ENCODE results near the gene RARA.
"Not testable (repeated sequence)": the region's sequence is repeated elsewhere in the genome, so short reads cannot be mapped to it uniquely, and the experiment has no call there.

Gene RARA

DNA sequence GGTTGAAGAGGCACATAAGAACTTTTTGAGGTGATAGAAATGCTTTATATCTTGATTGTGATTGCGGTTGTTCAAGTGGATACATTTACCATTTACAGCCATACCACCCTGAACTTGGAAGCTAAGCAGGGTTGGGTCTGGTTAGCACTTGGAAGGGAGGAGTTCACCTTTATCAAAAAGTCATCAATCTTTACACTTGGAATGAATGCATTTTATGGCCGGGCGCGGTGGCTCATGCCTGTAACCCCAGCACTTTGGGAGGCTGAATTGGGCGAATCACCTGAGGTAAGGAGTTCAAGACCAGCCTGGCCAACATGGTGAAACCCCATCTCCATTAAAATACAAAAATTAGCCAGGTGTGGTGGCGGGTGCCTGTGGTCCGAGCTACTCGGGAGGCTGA lies 65.0 kb downstream of the RARA start:
- in situ Hi-C loops (cut with MboI; ENCODE audit: low sequenced_read_pairs) = no loop called here

DNA sequence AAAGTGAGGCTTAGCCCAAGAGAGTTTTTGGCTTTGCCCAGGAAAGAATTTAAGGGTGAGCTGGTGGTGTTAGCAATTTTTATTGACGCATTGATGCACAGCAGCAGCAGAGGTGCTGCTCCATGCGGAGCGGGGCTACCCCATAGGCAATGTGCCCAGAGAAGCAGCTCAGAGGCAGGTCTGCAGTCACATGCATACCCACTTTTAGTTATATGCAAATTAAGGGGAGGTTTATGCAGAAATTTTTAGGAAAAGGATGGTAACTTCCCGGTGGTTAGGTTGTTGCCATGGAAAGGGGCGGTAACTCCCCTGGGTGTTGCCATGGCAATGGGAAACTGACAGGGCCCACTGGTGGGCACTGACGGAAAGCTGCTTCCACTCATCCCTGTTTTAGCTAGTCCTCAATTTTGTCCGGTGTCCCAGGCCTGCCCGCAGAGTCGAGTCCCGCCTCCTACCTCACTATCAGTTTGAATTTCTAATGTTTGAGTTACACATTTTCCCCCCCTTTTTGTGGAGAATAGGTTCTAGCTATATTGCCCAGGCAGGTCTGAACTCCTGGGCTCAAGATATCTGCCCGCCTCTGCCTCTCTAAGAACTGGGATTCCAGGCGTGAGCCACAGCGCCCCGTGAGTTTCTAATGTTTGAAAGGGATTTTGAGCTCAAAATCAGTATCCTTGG lies 66.0 kb downstream of the RARA start:
- in situ Hi-C loops (cut with MboI; ENCODE audit: low sequenced_read_pairs) = no loop called here

DNA sequence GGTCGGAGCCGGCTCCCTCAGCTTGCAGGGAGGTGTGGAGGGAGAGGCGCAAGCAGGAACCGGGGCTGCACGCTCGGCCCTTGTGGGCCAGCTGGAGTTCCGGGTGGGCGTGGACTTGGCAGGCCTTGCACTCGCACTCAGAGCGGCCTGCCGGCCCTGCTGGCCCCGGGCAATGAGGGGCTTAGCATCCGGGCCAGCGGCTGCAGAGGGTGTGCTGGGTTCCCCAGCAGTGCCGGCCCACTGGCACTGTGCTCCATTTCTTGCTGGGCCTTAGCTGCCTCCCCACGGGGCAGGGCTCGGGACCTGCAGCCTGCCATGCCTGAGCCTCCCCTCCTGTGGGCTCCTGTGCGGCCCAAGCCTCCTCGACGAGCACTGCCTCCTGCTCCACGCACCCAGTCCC lies 66.8 kb downstream of the RARA start:
- in situ Hi-C loops (cut with MboI; ENCODE audit: low sequenced_read_pairs) = not testable (repeated sequence)

DNA sequence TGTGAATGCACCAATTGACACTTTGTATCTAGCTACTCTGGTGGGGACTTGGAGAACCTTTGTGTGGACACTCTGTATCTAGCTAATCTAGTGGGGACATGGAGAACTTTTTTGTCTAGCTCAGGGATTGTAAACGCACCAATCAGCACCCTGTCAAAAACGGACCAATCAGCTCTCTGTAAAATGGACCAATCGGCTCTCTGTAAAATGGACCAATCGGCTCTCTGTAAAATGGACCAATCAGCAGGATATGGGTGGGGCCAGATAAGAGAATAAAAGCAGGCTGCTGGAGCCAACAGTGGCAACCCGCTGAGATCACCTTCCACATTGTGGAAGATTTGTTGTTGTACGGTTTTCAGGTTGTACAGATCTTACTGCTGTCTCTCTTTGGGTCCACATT lies 67.6 kb downstream of the RARA start:
- in situ Hi-C loops (cut with MboI; ENCODE audit: low sequenced_read_pairs) = not testable (repeated sequence)

DNA sequence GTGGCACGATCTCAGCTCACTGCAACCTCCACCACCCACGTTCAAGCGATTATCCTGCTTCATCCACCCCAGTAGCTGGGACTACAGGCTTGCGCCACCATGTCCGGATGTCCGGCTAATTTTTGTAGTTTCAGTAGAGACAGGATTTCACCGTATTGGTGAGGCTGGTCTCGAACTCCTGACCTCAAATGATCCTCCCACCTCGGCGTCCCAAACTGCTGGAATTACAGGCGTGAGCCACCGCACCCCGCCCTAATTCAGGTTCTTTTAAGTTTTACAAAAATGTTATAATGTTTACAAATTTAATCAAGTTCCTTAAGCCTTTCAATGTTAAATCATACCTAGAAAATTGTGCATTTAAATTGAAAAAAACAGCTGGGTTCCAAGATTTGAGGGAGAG lies 68.9 kb downstream of the RARA start:
- in situ Hi-C loops (cut with MboI; ENCODE audit: low sequenced_read_pairs) = no loop called here

DNA sequence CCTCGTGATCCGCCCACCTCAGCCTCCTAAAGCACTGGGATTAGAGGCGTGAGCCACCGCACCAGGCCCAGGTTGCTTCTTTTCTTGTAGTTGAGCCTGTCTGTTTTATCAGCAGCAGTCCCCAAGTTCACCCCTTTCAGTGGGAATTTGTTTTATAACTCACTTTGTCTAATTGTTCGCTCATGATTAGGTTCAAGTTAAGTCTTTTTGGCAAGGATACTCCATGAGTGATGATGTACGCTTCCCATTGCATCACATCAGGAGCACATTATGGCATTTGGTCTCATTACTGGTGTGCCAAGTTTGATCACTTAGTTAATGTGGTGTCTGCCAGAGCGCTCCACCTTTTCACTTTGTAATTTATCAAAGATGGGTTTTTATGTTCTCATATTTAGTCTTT lies 70.0 kb downstream of the RARA start:
- in situ Hi-C loops (cut with MboI; ENCODE audit: low sequenced_read_pairs) = no loop called here

DNA sequence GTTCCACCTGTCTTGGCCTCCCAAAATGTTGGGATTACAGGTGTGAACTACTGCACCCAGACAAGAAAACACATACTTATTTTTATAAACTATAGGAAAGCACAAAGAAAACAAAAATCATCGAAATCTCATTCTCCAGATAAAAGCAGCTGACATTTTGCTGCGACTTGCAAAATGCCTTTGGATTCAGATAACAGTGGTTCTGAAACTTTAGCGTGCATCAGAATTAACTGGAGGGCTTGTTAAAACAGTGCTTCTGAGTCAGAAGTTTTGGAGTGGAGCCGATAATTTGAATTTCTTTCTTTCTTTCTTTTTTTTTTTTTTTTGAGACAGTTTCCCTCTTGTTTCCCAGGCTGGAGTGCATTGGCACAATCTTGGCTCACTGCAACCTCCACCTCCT lies 73.3 kb downstream of the RARA start:
- in situ Hi-C loops (cut with MboI; ENCODE audit: low sequenced_read_pairs) = no loop called here

DNA sequence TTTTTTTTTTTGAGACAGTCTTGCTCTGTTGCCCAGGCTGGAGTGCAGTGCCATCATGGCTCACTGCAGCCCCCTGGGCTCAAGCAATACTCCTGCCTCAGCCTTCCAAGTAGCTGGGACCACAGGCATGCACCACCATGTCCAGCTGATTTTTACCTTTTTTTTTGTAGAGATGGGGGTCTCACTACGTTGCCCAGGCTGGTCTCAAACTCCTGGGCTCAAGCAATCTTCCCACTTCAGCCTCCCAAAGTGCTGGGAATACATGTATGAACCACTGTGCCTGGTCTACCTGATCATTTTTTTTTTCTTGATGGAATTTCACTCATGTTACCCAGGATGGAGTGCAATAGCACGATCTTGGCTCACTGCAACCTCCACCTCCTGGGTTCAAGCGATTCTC lies 77.6 kb downstream of the RARA start:
- in situ Hi-C loops (cut with MboI; ENCODE audit: low sequenced_read_pairs) = not testable (repeated sequence)

DNA sequence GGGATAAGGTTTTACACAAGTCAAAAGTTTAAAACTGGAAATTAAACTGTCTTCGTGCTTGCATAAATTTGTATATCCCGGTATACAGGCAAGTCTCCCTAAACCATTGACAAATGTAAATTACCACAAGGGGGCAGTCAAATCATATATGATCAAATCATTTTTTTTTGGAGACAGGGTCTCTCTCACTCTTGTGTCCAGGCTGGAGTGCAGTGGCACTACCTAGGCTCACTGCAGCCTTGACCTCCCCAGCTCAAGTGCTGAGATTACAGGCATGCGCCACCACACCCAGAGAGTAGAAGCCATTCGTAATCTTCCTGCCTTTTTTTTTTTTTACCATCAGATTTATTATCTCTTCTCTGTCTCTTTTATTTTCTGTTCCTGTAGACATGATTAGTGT lies 90.2 kb downstream of the RARA start:
- in situ Hi-C loops (cut with MboI; ENCODE audit: low sequenced_read_pairs) = no loop called here

DNA sequence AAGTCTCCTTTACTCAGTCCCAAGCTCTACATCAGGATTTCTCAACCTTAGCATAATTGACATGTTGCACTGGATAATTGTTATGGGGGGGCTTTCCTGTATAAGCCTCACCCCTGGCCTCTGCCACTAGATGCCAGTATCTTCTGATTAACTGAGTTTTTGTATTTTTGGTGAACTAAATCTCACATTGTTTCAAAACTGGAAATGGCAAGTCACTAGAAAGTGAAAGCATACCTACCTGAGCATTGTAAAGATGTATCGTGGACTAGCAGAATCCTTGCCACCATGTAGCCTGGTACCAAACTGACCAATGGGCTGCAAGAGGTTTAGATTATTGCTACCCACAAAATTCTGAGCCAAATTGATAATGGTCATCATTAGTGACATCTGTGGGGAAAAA lies 93.7 kb downstream of the RARA start:
- in situ Hi-C loops (cut with MboI; ENCODE audit: low sequenced_read_pairs) = no loop called here

DNA sequence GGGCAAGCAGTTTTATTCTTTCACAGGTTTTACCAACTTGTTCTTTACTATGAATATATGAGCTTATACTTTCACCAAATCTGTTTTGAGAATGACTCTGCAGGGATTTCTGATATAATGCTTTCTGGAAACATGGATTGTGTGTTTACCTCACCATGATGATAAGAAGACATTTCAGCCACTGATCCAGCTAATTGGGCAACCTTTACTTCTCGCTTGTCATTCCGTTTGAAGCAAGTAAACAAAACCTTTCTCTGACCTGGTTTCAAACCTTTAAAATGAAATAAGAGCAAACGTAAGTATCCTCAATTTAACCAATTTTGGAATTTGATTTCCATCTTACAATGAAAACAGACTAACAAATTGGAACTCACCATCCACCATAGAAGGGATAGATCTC lies 95.0 kb downstream of the RARA start:
- in situ Hi-C loops (cut with MboI; ENCODE audit: low sequenced_read_pairs) = no loop called here
